Measurements from ENCODE around the gene KCTD15. TPM values are rescaled to one million over a fixed set of nuclear protein-coding genes. Genes with fewer than 3 reads are reported as not detected.

Gene KCTD15, protein sequence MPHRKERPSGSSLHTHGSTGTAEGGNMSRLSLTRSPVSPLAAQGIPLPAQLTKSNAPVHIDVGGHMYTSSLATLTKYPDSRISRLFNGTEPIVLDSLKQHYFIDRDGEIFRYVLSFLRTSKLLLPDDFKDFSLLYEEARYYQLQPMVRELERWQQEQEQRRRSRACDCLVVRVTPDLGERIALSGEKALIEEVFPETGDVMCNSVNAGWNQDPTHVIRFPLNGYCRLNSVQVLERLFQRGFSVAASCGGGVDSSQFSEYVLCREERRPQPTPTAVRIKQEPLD
- total RNA-seq (ENCODE audit: low replicate concordance), result 28.8 and 33.1 TPM in 2 replicates

GRCh38 chr19:33796164-33796875, at the start of gene KCTD15:
Gene KCTD15 (plus strand): TSS chr19:33796870. CDS start chr19:33800455, 3,585 bp downstream.

Other genes with a start within 250 kb of the KCTD15 start
- 0.12 TPM in 1 of 2 replicates, not detected in the other for gene CHST8, start 174.9 kb upstream of the KCTD15 start, total RNA-seq (ENCODE audit: low replicate concordance)

Measured in smooth muscle cell of the coronary artery (primary cell).